NCI-H526 treated with DMSO at 0.1 percent for 48 hours (cell line): Measurements from ENCODE around the gene OR2C3.
"Not testable (repeated sequence)": the region's sequence is repeated elsewhere in the genome, so short reads cannot be mapped to it uniquely, and the experiment has no call there.

Experiments used
- DNase-seq: peaks from one replicate; lab custom pipeline; 2025; lab: John Stamatoyannopoulos, UW

OR2C3 gene

DNA sequence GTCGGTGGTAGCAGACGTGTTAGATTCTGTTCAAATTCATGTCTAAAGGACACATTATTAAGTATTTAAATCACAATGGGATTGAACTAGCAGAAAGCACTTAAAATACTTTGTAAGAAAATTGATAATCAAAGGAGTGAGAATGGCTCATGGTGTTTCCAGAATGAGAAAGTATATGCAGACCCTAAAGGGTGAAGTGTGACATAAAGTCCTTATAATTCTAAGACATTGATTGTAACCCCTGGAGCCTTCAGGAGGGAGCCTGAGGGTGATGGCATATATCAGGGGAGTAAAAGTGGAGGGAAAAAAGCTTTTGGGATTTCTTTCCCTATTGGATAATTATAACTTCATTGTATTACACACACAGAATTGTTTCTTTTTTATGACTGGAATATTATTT is at the start of gene OR2C3:
Gene OR2C3 (minus strand): TSS at position 101 of the 400 bp plus-strand sequence. CDS start 3,929 bp downstream, outside the sequence.
- DNase-seq = no peak

DNA sequence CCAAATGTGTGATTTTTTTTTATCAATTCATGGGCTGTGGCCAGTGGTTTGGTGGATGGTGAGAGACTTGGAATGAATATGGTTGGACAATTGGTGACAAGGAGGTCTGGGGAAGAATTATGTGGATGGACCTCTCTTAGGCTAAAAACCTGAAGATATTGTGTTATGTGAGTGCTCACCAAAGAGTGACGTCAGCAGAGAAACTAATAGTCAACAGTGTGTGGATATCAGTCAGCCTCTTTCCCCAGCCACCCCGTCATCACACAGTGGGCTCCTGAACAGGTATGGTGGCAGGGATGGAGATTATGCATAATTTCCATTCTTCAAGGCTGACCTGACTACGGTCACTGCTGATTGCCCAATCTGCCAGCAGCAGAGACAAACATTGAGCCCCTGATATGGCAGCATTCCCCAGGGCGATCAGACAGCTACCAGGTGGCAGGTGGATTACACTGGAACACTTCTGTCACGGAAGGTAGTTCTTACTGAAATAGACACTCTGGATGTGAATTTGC is 42.8 kb upstream of the OR2C3 start:
- no peak for DNase-seq

DNA sequence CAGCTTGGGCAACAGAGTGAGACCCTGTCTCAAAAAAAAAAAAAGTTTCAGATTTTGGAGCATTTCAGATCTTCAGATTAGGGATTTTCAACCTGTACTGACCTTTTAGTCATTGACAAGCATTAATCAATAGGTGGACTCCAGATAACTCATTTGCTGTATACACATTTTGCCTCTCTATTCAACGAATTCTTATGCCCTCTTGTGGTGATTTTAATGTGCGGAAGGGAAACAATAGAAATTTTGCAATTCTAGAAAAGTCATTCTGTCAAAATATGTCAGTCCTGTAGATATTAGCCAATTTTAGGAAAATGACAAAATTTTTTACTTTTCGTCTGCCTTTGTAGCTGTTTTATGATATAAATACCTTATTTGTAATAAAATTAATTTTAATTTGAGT is 40.3 kb upstream of the OR2C3 start:
- DNase-seq = peak; percentile 2

DNA sequence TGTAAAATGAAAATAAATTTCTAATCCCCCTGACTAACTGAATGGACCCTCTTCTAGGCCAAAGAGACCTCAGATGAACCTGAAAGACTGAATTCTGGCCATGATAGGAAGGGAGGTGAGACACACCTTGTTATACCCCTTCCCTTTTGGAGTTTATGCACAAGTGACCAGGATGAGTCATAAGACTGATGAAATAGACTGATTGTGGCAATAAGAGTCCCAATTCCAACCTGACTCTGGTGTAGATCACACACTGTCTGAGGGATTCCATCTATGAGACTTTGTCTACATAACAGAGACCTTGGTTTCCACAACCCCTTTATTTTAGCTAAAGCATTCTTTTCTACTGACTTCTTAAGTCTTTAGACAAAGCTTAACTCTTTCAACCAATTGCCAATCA is 38.4 kb upstream of the OR2C3 start:
- no peak for DNase-seq

DNA sequence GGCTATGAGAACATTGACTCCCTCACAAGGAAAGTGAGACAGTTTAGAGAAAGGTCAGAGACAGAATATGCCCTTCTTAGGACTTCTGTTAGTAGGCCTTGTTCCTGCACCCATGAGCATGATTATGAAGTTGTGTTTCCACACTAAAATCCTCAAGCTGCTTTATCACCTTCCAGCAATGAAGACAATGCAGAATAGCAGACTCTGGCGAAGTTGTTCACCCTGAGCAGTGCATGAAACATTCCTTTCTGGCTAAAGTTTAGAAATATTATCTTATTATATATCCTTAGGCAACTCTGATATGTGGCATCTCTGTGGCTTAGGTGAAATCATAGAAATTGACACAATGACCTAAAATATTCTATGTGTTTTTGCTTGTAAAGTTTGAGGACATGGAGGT is 38.0 kb upstream of the OR2C3 start:
- DNase-seq = no peak

DNA sequence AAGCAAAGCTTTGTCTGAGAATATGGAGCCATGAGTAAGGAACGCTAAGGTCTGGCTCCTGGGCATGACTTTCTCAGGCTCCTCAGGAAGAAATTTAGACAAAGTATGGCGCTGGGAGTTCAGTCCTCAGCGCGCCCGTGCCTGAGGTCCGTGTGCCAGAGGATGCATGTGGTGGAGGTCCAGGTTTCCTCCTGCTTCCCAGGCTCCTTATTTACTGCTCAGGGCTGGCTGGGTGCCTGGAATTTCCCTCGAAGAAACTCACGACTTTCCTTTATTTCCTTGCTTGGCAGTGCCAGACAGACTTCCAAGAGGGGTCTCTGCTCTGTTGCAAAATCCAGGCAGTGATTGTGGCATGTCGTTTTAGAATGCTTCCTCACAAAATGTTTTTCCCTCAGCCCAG is 26.0 kb upstream of the OR2C3 start:
- no peak for DNase-seq

DNA sequence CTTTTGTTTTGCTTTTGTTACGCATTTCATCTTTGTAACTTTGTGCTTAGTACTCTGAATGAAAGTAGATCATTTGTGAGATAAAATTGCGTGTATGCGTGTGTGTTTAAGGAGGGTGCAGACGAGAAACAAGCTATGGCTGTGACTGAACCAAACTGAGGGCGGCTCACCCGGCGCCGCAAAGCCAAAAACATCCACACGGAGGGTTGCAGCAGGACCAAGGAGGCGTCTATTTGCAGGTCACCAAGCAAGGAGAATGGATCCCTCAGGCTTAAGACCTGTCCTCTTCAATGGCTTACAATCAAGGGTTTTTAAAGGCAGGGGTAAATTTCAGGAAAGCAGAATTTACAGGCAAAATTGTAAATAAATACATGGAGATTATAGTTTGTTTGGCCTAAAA is 25.5 kb upstream of the OR2C3 start:
- DNase-seq = no peak

DNA sequence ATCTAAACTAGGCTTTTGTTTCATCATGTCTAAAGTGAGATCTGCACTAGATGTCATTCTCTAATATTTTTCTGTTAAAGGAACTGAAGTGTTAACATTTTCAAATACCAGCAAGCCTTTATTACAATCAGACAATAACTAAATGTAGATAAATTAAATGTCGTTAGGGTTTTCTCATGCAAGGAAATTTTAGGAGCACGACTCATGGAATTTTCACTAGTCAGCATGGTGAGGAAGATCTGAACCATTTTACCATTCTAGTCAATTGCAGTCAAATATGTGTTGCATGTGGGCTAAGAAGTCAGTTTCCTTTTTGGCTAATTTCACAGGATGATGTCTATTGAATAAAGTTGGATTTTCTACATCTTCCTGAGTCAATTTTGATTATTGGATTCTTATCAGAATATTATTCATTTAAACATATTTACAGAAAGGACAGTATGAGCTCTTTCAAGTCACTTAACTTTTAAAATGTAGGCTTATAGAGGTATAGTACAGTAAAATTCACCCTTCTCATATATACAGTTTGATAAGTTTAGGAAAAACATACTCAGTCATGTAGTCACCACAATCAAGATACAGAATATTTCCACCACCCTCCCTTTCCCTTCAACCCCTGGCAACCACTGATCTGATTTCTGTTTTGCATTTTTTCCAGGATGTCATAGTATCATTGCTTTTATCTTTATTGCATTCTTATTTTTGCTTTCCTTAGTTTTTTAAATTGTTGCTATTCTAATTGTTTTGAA is 21.9 kb upstream of the OR2C3 start:
- DNase-seq = no peak

DNA sequence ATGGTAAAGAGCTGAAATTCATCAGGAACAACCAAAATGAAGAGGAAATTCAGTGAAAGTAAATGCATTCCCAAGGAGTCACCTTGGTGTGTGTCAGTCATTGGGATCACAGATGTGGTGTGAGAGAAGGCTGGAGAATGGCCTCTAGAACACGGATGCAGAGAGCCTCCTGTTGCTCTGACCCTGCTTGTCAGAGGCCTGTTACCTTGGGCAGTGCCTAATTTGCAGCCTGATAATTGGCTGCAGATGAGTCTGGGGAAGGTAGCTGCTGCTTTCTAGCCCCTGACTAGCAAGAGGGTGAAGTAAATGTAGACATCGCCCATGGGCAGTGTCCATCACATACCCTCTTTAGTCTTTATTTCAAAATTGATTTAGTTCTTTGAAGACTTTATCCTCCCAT is 16.0 kb upstream of the OR2C3 start:
- DNase-seq = no peak

DNA sequence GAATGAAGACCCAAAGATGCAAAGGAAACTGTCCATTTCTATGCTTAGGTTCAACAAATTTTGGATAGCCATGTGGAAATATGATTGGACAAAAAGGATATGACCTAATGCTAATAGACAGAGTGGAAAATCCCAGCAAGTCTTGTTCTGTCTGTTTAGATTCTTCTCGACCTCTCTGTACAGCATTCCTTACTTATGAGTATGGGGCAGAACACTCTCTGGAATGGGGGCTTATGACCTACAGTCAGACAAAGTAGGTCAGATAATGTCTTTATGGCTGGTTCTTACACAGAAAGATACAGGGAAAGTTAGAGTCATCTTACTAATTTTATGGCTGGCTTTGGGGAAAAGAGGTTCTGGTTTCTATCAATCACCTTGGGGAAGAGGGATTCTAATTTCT is 15.5 kb upstream of the OR2C3 start:
- DNase-seq = no peak

DNA sequence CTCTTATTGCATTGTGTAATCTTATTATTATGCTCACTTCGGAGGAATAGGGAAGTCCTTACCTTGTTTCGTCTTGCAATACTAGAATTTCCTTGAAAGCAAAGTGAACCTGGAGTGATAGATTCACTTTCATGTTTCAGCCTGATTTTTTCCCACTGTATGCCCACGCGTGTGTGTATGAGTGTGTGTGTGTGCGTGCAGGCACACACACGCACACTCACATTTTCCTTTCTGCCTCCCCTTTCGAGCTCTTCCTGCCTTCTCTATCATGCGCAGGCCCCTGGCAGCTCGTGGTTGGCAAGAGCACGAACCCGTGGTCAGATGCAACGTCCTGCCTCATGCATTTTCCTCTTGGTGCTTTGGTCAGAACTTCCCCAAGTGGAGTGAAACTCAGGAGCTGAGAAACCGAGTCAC is 12.5 kb upstream of the OR2C3 start, which contains the start of gene GCSAML:
Gene GCSAML (plus strand): TSS at position 366 of the 414 bp plus-strand sequence. CDS start 58 bp downstream, outside the sequence.
- DNase-seq = no peak

DNA sequence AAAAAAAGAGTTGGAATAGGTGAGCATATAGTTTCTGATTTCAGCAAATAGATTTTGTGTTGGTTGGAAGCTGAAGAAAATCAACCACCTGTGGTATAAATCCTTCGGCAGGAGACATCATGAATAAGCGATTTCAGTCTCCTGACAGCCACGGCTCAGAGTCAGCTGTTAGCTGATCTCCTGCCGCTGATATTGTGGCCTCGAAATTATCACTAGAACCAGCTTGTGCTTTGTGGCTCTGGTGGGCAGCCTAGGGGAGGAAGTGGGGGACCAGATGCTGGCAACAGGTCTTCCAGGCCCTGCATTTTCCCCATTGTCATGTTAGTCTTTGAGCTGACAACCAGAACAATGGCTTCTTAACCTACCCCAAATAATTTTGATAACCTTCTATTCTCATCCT is 11.9 kb upstream of the OR2C3 start:
- no peak for DNase-seq

DNA sequence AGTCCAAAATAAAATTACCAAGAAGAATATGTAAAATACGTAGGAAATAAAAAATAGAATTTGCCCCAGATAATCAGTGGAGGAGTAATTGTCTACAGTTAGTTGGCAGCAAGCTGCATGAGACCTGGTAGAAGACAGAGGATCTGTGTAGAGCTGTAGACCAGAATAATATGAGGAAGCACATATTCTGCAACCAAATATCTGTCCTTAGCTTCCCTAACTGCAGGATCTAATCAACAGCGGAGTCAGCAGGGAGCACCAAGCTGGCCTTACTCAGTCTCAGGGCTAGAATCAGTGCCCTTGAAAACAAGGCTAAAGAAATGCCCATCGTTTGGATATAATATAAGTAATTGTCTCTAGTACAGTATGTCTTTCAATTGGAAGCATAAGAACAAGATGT is 6.6 kb upstream of the OR2C3 start:
- DNase-seq = no peak

DNA sequence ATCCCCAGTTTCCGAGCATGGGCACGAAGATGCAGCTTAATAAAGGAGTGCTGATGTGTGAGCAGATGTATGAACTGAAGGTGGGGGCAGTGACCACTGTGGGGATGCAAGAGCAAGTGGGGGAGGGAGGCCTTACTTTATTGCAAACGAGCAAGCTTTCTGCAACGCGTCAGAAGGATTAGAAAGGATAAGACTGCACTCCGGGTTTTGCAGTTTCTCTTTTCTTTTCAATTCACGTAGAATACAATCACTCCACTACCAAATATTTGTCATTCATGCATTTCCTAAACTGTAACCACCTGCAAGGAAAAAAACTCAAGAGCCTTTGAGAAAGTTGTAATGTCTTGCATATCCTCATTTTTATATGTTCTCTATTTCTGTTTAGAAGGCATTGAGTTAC is 4.3 kb upstream of the OR2C3 start:
- no peak for DNase-seq

DNA sequence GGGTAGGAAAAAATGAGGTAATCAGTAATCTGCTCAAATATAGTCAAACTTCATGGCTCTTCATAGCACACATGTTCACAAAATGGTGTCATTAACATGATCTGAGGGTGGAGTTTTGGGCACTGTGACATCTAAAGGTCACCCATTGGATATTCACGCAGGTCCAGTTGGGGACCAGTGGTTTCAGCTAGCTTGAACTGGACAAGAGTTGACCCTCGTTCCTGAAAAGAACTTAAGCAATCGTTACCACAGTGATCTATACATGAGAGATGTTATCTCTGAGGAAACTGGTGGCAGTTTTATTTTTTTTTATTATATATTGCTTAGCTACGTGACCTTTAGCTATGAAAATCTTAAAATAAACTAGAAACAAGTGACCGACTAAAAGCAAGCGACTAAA is 3.0 kb upstream of the OR2C3 start:
- DNase-seq = no peak

DNA sequence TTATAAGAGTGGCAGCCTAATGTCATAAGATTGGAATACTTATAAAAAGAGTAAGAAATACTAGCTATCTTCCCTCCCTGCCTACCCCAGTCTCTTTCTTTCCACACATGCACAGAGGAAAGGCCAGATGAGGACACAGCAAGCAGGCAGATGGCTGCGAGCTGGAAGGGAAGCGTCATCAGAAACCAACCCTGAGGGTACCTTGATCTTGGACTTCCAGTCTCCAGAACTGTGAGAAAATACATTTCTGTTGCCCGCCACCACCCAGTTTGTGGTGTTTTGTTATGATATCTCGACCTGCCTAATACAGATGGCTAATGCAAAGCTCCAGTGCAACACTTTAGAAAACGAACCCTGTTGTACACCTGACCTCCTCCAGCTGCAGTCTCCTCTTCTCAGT is 2.3 kb upstream of the OR2C3 start:
- DNase-seq = no peak

DNA sequence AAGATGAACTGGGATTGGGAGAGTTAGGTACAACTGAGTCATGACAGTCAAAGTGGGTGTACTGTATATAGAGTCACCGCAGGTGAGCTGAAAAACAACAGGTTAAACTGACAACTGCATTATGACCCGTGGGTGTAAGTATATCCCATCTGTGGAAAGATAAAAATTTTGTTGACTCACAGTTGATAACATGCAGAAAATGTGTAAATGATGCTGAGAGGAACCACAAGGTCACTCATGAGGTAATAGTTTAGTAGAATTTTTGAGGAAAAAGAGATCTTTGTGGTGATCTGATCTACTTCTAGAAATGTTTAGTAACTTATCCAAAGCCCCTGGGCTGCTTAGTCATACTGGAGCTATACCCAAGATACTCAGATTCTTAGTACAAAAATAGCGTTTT is 838 bp downstream of the OR2C3 start:
- DNase-seq = no peak

DNA sequence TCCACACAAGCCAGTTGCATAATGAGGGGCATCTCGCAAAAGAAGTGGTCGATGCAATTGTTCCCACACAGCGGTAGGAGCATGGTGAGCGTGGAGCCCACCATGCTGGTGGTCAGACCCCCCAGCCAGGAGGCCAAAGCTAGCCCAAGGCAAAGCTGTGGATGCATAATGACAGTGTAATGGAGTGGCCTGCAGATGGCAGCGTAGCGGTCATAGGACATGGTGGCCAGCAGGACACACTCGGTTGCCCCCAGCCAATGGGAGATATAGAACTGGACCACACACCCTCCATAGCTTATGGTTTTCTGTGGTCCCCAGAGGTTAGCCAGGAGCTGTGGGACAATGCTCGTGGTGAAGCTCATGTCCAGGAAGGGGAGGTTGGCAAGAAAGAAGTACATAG is 4.3 kb downstream of the OR2C3 start:
- no peak for DNase-seq

DNA sequence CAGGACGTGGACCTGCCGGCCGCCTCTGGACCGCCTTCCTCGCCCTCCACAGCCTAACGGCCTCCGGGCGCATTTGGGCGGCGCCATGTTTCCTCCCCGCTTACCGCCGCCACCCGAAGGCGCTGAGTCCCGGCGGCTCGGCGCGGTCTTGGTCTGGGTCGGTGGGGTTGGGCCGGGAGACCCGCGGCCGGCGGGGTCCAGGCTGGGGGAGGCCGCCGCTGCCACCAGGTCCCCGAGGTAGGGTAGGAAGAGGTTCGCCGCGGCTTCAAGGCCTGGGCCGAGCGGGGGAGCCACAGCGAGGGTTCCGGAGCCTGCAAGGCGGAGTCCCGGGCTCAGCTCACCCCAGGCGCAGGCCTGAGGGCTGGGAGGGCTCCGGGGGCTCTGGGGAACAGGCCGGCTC is 5.5 kb downstream of the OR2C3 start:
- no peak for DNase-seq

DNA sequence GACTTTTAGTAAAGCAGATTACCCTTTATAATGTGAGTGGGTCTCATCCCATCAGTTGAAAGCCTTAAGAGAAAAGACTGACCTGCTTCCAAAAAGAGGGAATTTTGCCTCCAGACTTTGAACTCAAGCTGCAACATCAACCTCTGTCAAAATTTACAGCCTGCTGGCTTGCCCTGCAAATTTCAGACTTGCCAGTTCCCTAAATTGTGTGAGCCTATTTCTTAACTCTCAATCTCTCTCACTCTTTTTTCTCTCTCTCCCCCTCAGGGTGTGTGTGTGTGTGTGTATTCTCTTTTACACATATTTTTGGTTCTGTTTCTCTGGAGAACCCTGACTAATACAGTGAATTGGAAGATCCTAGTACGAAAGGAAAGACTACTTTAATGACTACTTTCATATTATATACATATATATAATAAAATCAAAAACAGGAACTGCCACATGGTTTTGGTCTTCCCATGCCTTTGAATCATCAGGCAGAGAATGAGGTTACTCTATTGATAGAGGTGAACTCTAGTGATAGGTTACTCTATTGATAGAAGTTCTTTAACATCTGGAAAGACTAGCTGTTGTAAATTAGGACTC is 6.4 kb downstream of the OR2C3 start:
- DNase-seq = no peak

DNA sequence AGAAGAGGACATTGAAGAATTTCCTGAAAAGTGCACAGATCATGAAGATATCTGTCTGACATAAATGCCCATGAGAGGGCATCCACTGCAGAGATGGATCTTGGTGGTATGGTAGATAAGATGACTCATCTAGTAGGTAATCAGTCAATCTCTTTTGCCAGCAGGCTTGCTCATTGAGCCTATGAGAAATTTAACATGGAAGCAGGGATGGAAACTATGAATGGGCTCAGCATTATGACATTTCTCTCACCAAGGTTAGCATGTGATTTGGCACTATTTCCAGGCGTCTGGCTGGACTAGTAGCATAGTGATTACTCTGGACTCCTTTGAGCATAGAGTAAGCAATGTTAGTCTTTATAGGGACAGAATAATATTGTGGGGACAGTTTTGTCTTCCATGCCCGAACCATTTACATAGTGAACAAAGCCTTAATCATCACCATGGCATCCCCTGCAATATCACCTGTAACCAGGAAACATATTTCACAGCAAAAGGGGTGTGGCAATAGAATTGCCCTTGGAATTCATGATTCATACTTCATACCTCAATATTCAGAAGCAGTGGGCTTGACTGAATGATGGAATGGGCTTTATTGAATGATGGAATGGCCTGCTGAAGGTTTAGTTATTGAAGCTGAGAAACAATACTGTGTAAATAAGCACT is 7.3 kb downstream of the OR2C3 start:
- DNase-seq = no peak

DNA sequence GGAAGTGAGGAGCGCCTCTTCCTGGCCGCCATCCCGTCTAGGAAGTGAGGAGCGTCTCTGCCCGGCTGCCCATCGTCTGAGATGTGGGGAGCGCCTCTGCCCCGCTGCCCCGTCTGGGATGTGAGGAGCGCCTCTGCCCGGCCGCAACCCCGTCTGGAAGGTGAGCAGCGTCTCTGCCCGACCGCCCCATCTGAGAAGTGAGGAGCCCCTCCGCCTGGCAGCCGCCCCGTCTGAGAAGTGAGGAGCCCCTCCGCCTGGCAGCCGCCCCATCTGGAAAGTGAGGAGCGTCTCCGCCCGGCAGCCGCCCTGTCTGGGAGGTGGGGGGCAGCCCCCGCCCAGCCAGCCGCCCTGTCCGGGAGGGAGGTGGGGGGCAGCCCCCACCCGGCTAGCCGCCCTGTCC is 14.4 kb downstream of the OR2C3 start:
- not testable (repeated sequence) for DNase-seq

DNA sequence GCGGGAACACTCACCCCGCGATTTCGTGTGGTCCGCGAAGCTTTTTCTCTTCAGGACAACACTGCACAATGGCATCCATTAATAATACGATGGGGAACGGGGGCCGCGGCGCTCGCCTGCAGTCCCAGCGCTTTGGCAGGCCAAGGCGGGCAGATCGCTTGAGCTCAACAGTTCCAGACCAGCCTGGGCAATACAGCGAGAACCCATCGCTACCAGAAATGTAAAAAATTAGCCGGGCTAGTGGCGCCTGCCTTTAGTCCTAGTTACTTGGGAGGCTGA is 17.7 kb downstream of the OR2C3 start:
- DNase-seq = no peak
